H1 (cell line): ENCODE measurements around the gene UMODL1. TPM values are rescaled to one million over a fixed set of nuclear protein-coding genes. Genes with fewer than 3 reads are reported as not detected.

Experiments
- CTCF ChIA-PET: fragments of 300-600 bp; sonication (Branson Sonifier 250); formaldehyde crosslinking; loops from one replicate; lab custom pipeline; 2021; ENCODE audit not compliant: partially characterized antibody; lab: Charles Lee
- POLR2A ChIA-PET: fragments of 300-600 bp; sonication (Branson Sonifier 250); formaldehyde crosslinking; loops from one replicate; lab custom pipeline; 2021; ENCODE audit warnings: inconsistent platforms; ENCODE audit not compliant: partially characterized antibody; lab: Charles Lee
- DNase-seq, 2 experiments: peaks; one replicate each; pipeline versions ENCODE4 v3.0.0 to v3.0.0-alpha.2; 2010 to 2022; ENCODE audit warnings: low spot score in 2 of 2, low read depth in 1 of 2, mixed read lengths in 1 of 2
- FAIRE-seq: peaks from 2 replicates; lab custom pipeline; 2011; peaks lifted over from hg19 to GRCh38; lab: Jason Lieb, UNC
- H2AFZ ChIP-seq: 2 replicates; pipeline ENCODE4 v1.8.1; 2012; ENCODE audit warnings: low read length, inconsistent platforms
- H2AK5ac ChIP-seq: 2 replicates; pipeline ENCODE4 v1.6.1; 2013; ENCODE audit warnings: low read depth, low read length
- H2BK120ac ChIP-seq: replicated peaks from 2 replicates; pipeline ENCODE3; 2013; ENCODE audit warnings: low read depth, low read length, inconsistent platforms
- H2BK12ac ChIP-seq: 2 replicates; pipeline ENCODE4 v1.6.1; 2013; ENCODE audit warnings: low read depth, low read length
- H2BK15ac ChIP-seq: 2 replicates; pipeline ENCODE4 v1.6.1; 2013; ENCODE audit warnings: low read length
- H2BK20ac ChIP-seq: 2 replicates; pipeline ENCODE4 v1.6.1; 2013; ENCODE audit warnings: low read length
- H2BK5ac ChIP-seq: 2 replicates; pipeline ENCODE4 v1.6.1; 2013; ENCODE audit warnings: low read depth, low read length
- H3K14ac ChIP-seq: 2 replicates; pipeline ENCODE4 v1.6.1; 2013; ENCODE audit warnings: inconsistent platforms; ENCODE audit not compliant: insufficient read length
- H3K18ac ChIP-seq: 2 replicates; pipeline ENCODE4 v1.6.1; 2013; ENCODE audit warnings: low read length; ENCODE audit errors: extremely low read depth
- H3K23ac ChIP-seq: 2 replicates; pipeline ENCODE4 v1.6.1; 2013; ENCODE audit warnings: inconsistent platforms; ENCODE audit not compliant: insufficient read length
- H3K23me2 ChIP-seq: 2 replicates; pipeline ENCODE4 v1.6.1; 2013; ENCODE audit warnings: low read depth, low read length
- H3K27ac ChIP-seq: 2 replicates; pipeline ENCODE4 v1.6.1; 2011; ENCODE audit warnings: low read depth, low read length, inconsistent platforms
- H3K27me3 ChIP-seq, 4 experiments: replicated peaks in 1 of 4; 1 replicate in 1 of 4; 2 replicates in 3 of 4; pipeline versions ENCODE4 v1.6.1 to v1.8.1; 2011 to 2013; ENCODE audit warnings: low read length in 3 of 4, mild to moderate bottlenecking in 3 of 4, inconsistent platforms in 2 of 4, mixed read lengths in 2 of 4, moderate library complexity in 1 of 4; ENCODE audit not compliant: control insufficient read depth in 3 of 4, insufficient read depth in 3 of 4; ENCODE audit errors: extremely low read depth in 1 of 4
- H3K36me3 ChIP-seq, 4 experiments: 2 replicates each; pipeline versions ENCODE4 v1.6.1 to v1.8.1; 2011 to 2013; ENCODE audit warnings: mild to moderate bottlenecking in 4 of 4, low read length in 3 of 4, moderate library complexity in 2 of 4, control low read depth in 1 of 4, inconsistent platforms in 1 of 4; ENCODE audit not compliant: insufficient read depth in 4 of 4, control insufficient read depth in 2 of 4
- H3K4ac ChIP-seq: replicated peaks from 2 replicates; pipeline ENCODE3; 2013; ENCODE audit warnings: low read length, low read depth, mixed read lengths, inconsistent platforms; ENCODE audit not compliant: insufficient read length
- H3K4me1 ChIP-seq, 4 experiments: replicated peaks in 1 of 4; 1 replicate in 1 of 4; 2 replicates in 3 of 4; pipeline versions ENCODE4 v1.6.1 to v1.8.1; 2011 to 2013; ENCODE audit warnings: low read length in 3 of 4, inconsistent platforms in 2 of 4, mixed read lengths in 1 of 4; ENCODE audit not compliant: insufficient read depth in 4 of 4, control insufficient read depth in 3 of 4
- H3K4me2 ChIP-seq, 2 experiments: 2 replicates each; pipeline versions ENCODE4 v1.6.1 to v1.8.1; 2011 to 2013; ENCODE audit warnings: low read depth in 2 of 2, low read length in 2 of 2, control low read depth in 1 of 2, inconsistent platforms in 1 of 2, mild to moderate bottlenecking in 1 of 2; ENCODE audit not compliant: insufficient read depth in 1 of 2
- H3K4me3 ChIP-seq, 4 experiments: fragments of 200-600, 300-600 bp in 1 of 4; sonication (generic), shearing (Covaris generic), sonication (Bioruptor Twin) in 1 of 4; 2 replicates each; pipeline versions ENCODE4 v1.5.1 to v1.8.1; 2011 to 2016; ENCODE audit warnings: low read length in 4 of 4, low read depth in 3 of 4, control low read depth in 2 of 4, inconsistent platforms in 2 of 4, mild to moderate bottlenecking in 2 of 4, mixed read lengths in 1 of 4, moderate library complexity in 1 of 4; ENCODE audit not compliant: insufficient read depth in 2 of 4; ENCODE audit errors: extremely low read depth in 1 of 4
- H3K56ac ChIP-seq: replicated peaks from 2 replicates; pipeline ENCODE3; 2013; ENCODE audit warnings: low read depth, mild to moderate bottlenecking, mixed read lengths, low read length, inconsistent platforms; ENCODE audit not compliant: insufficient read length
- H3K79me1 ChIP-seq: 2 replicates; pipeline ENCODE4 v1.6.1; 2013; ENCODE audit warnings: low read depth, low read length, control low read depth
- H3K79me2 ChIP-seq, 2 experiments: 2 replicates each; pipeline versions ENCODE4 v1.6.1 to v1.8.1; 2012 to 2013; ENCODE audit warnings: low read length in 2 of 2, mild to moderate bottlenecking in 2 of 2, inconsistent platforms in 1 of 2; ENCODE audit not compliant: insufficient read depth in 2 of 2, control insufficient read depth in 1 of 2
- H3K9ac ChIP-seq, 4 experiments: replicated peaks in 1 of 4; 1 replicate in 1 of 4; 2 replicates in 3 of 4; pipeline versions ENCODE4 v1.6.1 to v1.8.1; 2011 to 2013; ENCODE audit warnings: low read depth in 3 of 4, low read length in 3 of 4, control low read depth in 2 of 4, mild to moderate bottlenecking in 2 of 4, moderate library complexity in 2 of 4, inconsistent platforms in 1 of 4; ENCODE audit errors: extremely low read depth in 1 of 4
- H3K9me3 ChIP-seq, 2 experiments: 2 replicates each; pipeline versions ENCODE4 v1.6.1 to v1.8.1; 2012 to 2013; ENCODE audit warnings: mild to moderate bottlenecking in 2 of 2, moderate library complexity in 2 of 2, control low read depth in 1 of 2, inconsistent platforms in 1 of 2, low read depth in 1 of 2, low read length in 1 of 2, mixed read lengths in 1 of 2; ENCODE audit not compliant: insufficient read depth in 2 of 2
- H4K20me1 ChIP-seq, 2 experiments: replicated peaks in 1 of 2; 2 replicates each; pipeline versions ENCODE3 to v1.8.1; 2011 to 2013; ENCODE audit warnings: inconsistent platforms in 2 of 2, low read length in 2 of 2, mild to moderate bottlenecking in 1 of 2; ENCODE audit not compliant: insufficient read depth in 2 of 2, control insufficient read depth in 1 of 2
- H4K5ac ChIP-seq: 2 replicates; pipeline ENCODE4 v1.6.1; 2013; ENCODE audit warnings: low read length, low read depth, mixed read lengths, inconsistent platforms; ENCODE audit not compliant: insufficient read length
- H4K8ac ChIP-seq: 2 replicates; pipeline ENCODE4 v1.8.0; 2013; ENCODE audit warnings: mild to moderate bottlenecking, moderate library complexity, low read length, inconsistent platforms; ENCODE audit not compliant: insufficient read depth; ENCODE audit errors: extremely low read depth
- H4K91ac ChIP-seq: replicated peaks from 2 replicates; pipeline ENCODE3; 2013; ENCODE audit warnings: low read length, mixed read lengths, inconsistent platforms; ENCODE audit not compliant: insufficient read length
- ASH2L ChIP-seq: fragments of 200-600, 300-600 bp; sonication (generic); IDR thresholded peaks from one replicate; pipeline ENCODE4 v1.7.1; 2017; ENCODE audit warnings: low read length
- BCL11A ChIP-seq, 2 experiments: IDR thresholded peaks; one replicate each; pipeline ENCODE4 v1.6.1; 2011; ENCODE audit warnings: low read depth in 2 of 2, low read length in 2 of 2, mild to moderate bottlenecking in 2 of 2
- CBX5 ChIP-seq: fragments of 300-800, 300-1000 bp; sonication (generic); IDR thresholded peaks from 2 replicates; pipeline ENCODE4 v1.7.1; 2016; ENCODE audit warnings: antibody characterized with exemption, low read length, low read depth
- GTF2F1 ChIP-seq: IDR thresholded peaks from 2 replicates; pipeline ENCODE4 v1.6.1; 2012; ENCODE audit warnings: low read depth, low read length, improper control_type of control experiment, borderline replicate concordance
- NANOG ChIP-seq: IDR thresholded peaks from 2 replicates; pipeline ENCODE4 v1.6.1; 2011; ENCODE audit warnings: low read length, low read depth, mild to moderate bottlenecking, inconsistent platforms; ENCODE audit not compliant: insufficient read depth, poor library complexity, severe bottlenecking
- POU5F1 ChIP-seq: IDR thresholded peaks from 2 replicates; pipeline ENCODE4 v1.6.1; 2011; ENCODE audit warnings: low read depth, mild to moderate bottlenecking, low read length, moderate library complexity
- USF2 ChIP-seq: IDR thresholded peaks from 2 replicates; pipeline ENCODE4 v1.6.1; 2011; ENCODE audit warnings: low read length, improper control_type of control experiment
- YY1 ChIP-seq: IDR thresholded peaks from 2 replicates; pipeline ENCODE4 v1.6.1; 2011; ENCODE audit warnings: low read depth, mild to moderate bottlenecking, low read length
- WGBS, 2 experiments: shearing (Covaris generic) in 1 of 2; methylation state at CpG; one replicate each; pipeline versions ENCODE4 v1.1.6 to v1.1.7; 2013 to 2015; ENCODE audit warnings: low lambda C conversion rate in 2 of 2, mixed read lengths in 2 of 2, inconsistent platforms in 1 of 2, low coverage in 1 of 2, missing lambda C conversion rate in 1 of 2; ENCODE audit not compliant: insufficient replicate concordance in 2 of 2, insufficient coverage in 1 of 2, insufficient read length in 1 of 2; ENCODE audit errors: extremely low coverage in 1 of 2, missing lambda C conversion rate in 1 of 2; 5-methylcytosine and 5-hydroxymethylcytosine counted together
- polyA plus RNA-seq, 7 experiments: library from polyadenylated mRNA; depleted of rRNA in 3 of 7; stranded (reverse) in 5 of 7; unstranded in 2 of 7; fragments of >200 nt in 5 of 7; fragments of 200-250 nt in 2 of 7; gene quantifications; 1 replicate in 5 of 7; 2 replicates in 1 of 7; 4 replicates in 1 of 7; pipeline versions ENCODE4 v1.2.1 to v1.2.3, GENCODE V29; 2011 to 2013; ENCODE audit warnings: missing spikeins in 2 of 7, mixed read lengths in 2 of 7
- total RNA-seq: library from RNA; stranded (reverse); fragmentation: NEBNext Ultra II Directional; extraction: Animal tissue kit (Norgen Biotek cat#: 25700); gene quantifications from 2 replicates; pipeline ENCODE4 v1.2.1, GENCODE V29; 2021

UMODL1 gene
- total and polyA plus RNA-seq, 2 of the 8 experiments (the other 6 are each of a cell fraction or from before 2014, with no cell fraction given): not detected

- CTCF ChIA-PET: interaction anchor here (0.6 to 7.6 kb wide), 2 partner anchors 9 to 10 kb away, joined by 4 to 80 read pairs; no protein-coding TSS in a partner anchor
Measured at GRCh38 chr21:42102526-42102925, 31.4 kb downstream of the UMODL1 start.

More at GRCh38 chr21:42102526-42102925, 31.4 kb downstream of the UMODL1 start:
- Histone ChIP-seq H3K9ac (no peak overlapping the region), H4K91ac (no peak overlapping the region), H3K56ac (no peak overlapping the region), H2BK15ac (no peak overlapping the region), H2BK12ac (no peak overlapping the region), H2AFZ (no peak overlapping the region), H3K23ac (no peak overlapping the region), H2BK120ac (no peak overlapping the region), H3K4me3 (no peak overlapping the region), H3K27me3 (no peaks in the 10 kb centered on the region), H3K9me3 (no peaks in the 10 kb centered on the region), H4K20me1 (no peaks in the 10 kb centered on the region), H4K5ac (no peak overlapping the region), H3K27ac (no peak overlapping the region), H2AK5ac (no peak overlapping the region), H3K14ac (no peak overlapping the region), H3K79me2 (no peaks in the 10 kb centered on the region), H3K4me1 (peaks cover 0 to 7% (median 1%) of the 10 kb centered on the region in 4 experiments; a peak in 2 of 7 replicates), H3K4ac (no peak overlapping the region), H2BK5ac (no peak overlapping the region), H4K8ac (no peak overlapping the region), H3K23me2 (no peaks in the 10 kb centered on the region), H3K36me3 (no peaks in the 10 kb centered on the region), H2BK20ac (no peak overlapping the region), H3K79me1 (no peaks in the 10 kb centered on the region), H3K18ac (no peak overlapping the region), H3K4me2 (no peak overlapping the region)
- POLR2A ChIA-PET: no interaction called here
- WGBS, 2 experiments: 93% methylated on average over 5 of the region's 5 CpGs; no CpG with 5 or more reads in 1 of the 2 experiments
- no peak for TF ChIP-seq ASH2L
- no peak for TF ChIP-seq USF2
- TF ChIP-seq BCL11A (IDR thresholded peaks at IDR 0.05; ENCODE audit: low read depth in 2 of 2, low read length in 2 of 2): no peak
- TF ChIP-seq CBX5: no peak
- no peak for TF ChIP-seq YY1
- TF ChIP-seq POU5F1: no peak
- TF ChIP-seq NANOG: no peak
- no peak for TF ChIP-seq GTF2F1
- no peak for DNase-seq
- no peak for FAIRE-seq
